Measurements from ENCODE around the gene NRP2.

DNA sequence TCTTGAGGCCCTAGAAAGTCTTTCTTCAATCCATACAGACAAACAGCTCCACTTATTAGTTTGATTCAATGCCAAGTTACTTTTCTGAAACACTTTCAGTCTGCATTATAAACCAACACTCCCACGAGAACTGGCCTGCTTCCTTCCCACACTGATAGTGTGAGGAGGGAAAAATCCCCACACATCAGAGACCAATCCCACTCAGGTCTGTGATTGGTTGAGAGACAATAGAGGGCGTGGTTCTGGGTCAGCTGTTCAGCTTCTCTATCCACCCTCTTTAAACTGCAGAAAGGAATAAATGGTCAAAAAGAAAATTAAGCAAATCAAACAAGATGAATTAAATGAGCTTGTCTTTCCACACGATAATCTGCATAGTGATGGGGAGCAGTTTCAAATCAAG is 152.5 kb downstream of the NRP2 start:
- no peak for TF ChIP-seq POLR2A (IDR thresholded peaks at IDR 0.05; ENCODE audit: low read length)
- no peak for TF ChIP-seq GATA1 (IDR thresholded peaks at IDR 0.05; ENCODE audit: low read depth, low read length)

Data from erythroblast (primary cell).